D721Med (cell line): ENCODE data around the gene LRRC45.

Experiments used
- DNase-seq: peaks from one replicate; pipeline ENCODE4 v3.0.0; 2011; ENCODE audit warnings: low spot score; ENCODE audit not compliant: insufficient read length
- FAIRE-seq: peaks from 2 replicates; lab custom pipeline; 2011; peaks lifted over from hg19 to GRCh38; lab: Jason Lieb, UNC
- TF ChIP-seq, protein P1 (sequence below): IDR thresholded peaks from 2 replicates; pipeline ENCODE4 v1.5.1; 2012; ENCODE audit warnings: mild to moderate bottlenecking, control low read depth; ENCODE audit not compliant: insufficient read depth; ENCODE audit errors: missing control alignments

Gene LRRC45

DNA sequence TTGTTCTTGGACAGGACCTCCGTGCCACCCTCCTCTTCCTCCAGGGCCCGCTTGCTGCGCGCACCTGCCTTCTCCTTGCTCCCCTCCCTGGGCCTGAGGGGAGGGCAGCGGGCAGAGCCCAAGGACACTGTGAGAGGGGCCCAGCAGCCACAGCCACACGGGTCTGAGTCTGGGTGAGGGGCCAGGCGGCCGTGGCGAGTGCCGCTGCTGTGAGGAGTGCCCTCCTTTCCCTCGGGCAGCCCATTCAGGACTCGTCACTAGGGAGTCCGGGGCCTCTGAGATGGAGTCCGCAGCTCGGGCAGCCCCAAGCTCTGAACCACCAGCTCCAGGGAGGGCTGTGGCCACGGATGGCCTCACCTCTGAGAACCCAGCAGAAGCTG, 36.9 kb downstream of the LRRC45 start:
- FAIRE-seq: no peak
- TF ChIP-seq, protein P1, sequence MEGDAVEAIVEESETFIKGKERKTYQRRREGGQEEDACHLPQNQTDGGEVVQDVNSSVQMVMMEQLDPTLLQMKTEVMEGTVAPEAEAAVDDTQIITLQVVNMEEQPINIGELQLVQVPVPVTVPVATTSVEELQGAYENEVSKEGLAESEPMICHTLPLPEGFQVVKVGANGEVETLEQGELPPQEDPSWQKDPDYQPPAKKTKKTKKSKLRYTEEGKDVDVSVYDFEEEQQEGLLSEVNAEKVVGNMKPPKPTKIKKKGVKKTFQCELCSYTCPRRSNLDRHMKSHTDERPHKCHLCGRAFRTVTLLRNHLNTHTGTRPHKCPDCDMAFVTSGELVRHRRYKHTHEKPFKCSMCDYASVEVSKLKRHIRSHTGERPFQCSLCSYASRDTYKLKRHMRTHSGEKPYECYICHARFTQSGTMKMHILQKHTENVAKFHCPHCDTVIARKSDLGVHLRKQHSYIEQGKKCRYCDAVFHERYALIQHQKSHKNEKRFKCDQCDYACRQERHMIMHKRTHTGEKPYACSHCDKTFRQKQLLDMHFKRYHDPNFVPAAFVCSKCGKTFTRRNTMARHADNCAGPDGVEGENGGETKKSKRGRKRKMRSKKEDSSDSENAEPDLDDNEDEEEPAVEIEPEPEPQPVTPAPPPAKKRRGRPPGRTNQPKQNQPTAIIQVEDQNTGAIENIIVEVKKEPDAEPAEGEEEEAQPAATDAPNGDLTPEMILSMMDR: no peak
- DNase-seq: no peak

DNA sequence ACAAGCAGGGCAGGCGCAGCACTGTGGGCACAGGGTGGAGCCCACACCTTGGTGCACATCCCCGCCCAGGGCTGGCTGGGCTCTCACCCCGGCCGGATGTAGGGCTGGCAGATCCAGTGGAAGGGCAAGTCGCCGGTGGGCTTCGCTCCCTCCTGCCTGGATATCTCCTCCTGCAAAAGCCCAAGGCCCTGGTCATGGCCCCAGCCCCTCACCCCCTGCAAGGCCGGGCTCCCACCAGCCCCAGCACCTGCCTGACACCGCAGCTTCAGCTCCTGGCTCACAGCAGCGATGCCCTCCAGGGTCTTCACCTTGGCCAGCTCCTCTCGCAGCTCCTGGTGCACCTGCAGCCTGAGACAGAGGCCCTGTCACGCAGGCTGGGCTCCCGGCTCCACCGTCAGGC, 37.5 kb downstream of the LRRC45 start:
- FAIRE-seq (no peak), DNase-seq (no peak)
- TF ChIP-seq, protein P1: no peak

GRCh38 chr17:82061047-82061925, 38.2 kb downstream of the LRRC45 start:
- FAIRE-seq: no peak
- TF ChIP-seq, protein P1: no peak
- DNase-seq: no peak

DNA sequence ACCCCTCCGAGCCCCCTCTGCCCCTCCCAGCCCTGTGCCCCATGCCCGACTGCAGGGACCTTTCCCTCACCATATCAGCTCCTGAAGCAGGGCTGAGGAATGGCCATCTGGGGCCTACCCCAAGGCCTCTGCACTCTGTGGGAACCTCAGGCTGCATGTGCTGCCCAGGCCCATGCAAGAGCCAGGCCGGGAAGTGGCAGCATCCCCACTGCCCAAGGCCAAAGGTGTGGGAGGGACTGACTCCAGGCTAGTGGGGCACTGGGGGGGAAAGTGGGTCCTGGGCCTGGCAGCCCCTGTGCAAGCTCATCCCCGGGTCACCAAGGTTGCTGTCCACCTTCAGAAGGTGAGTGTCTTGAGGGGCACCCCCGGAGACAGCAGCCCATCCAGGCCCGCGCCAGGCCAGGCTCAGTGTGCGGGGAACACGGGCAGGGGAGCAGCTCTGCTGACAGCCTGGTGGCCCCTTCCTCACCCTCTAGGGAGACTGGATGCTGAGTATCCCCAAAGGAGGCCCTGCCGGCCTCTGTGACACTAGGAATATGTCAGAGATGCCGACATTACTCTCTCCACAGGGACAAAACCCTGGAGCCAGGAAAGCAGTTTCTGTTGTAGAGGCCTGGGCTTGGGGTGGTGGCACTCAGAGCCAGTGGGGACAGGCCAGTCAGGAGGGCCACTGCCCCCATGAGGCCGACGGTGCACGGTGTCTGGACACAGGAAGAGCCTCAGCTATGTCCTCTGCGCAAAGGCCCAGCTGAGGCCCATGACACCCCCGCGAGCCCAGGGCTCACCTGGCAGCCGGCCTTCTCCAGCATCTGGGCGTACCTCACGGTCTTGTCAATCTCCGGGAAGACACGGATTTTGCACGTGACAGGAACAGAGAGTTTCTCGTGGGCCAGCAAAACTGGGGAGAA, 39.2 kb downstream of the LRRC45 start:
- DNase-seq (no peak), FAIRE-seq (no peak)
- TF ChIP-seq, protein P1: no peak

- DNase-seq (no peak), FAIRE-seq (no peak)
- TF ChIP-seq, protein P1: no peak
These were observed 39.9 kb downstream of the LRRC45 start for GRCh38 chr17:82062984-82063368.

DNA sequence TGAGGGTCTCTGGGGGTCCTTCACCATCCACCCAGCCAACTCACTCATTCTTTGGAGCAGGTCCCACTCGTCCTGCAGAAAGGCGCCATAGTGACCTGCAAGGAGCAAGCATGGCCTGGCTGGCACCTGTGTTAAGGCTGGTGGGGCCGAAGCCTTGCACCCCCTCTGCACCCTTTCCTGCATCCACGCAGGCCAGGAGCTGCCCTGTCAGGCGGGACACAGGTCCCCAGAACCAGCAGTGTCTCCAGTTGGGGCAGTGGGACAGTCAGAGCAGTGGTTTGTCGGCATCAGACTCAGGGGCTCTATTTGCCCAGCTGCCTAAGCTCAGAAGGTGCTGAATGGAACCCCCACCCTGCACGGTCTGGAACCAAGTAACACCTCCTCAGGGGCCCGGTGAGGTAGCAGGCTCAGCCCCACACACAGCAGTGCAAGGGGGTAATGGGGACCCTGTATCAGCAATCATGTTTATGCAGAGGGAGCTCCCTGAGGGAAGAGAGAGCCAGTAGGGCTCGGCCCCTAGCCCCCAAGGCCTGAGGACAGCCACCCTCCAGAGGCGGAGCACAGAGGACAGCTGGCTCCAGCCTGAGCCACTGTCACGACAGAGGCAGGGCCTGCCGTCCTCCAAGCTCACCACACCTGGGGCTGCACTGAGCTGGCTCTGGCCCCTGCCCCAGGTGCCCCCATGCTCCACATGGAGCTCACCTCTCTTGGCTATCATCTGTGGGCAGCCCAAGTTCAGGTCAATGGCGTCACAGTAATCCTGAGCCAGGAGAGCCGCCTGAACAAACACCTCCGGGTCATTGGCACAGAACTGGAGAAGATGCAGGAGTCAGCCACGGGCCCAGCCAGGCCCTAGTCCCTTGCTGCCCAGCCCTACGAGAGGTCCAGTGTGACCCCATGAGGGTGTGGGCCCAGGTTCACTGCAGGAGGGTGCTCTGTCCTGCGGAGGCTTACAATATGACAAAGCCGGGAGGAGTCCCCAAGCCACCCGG, 40.6 kb downstream of the LRRC45 start:
- FAIRE-seq (no peak), DNase-seq (no peak)
- TF ChIP-seq, protein P1: no peak
